GM12878 (cell line): ENCODE data around the gene MFAP2.

Experiments
- ATF2 ChIP-seq: IDR thresholded peaks from 2 replicates; pipeline ENCODE4 v1.6.1; 2012; ENCODE audit warnings: low read length, inconsistent platforms
- CREB1 ChIP-seq: IDR thresholded peaks from 2 replicates; pipeline ENCODE4 v1.6.1; 2012; ENCODE audit warnings: low read depth, mild to moderate bottlenecking, inconsistent platforms
- CTCF ChIP-seq, 3 experiments: IDR thresholded peaks in 2 of 3; conservative IDR thresholded peaks in 1 of 3; 2 replicates each; pipeline ENCODE4 v1.5.1; 2011; ENCODE audit warnings: low read depth in 3 of 3, low read length in 3 of 3, mild to moderate bottlenecking in 3 of 3, control low read depth in 2 of 3, moderate library complexity in 2 of 3, inconsistent platforms in 1 of 3, mixed read lengths in 1 of 3; ENCODE audit not compliant: control insufficient read depth in 2 of 3, insufficient read depth in 1 of 3; ENCODE audit errors: extremely low read depth in 1 of 3
- ESRRA ChIP-seq: IDR thresholded peaks from 2 replicates; pipeline ENCODE4 v1.6.1; 2012; ENCODE audit warnings: mild to moderate bottlenecking, low read length, improper control_type of control experiment
- EZH2 ChIP-seq: IDR thresholded peaks from 2 replicates; pipeline ENCODE4 v1.6.1; 2012; ENCODE audit warnings: low read depth, mild to moderate bottlenecking, control low read depth, inconsistent platforms, low read length, borderline replicate concordance; ENCODE audit not compliant: control insufficient read depth
- FOXM1 ChIP-seq: IDR thresholded peaks from 2 replicates; pipeline ENCODE4 v1.6.1; 2012; ENCODE audit warnings: low read depth, mild to moderate bottlenecking, inconsistent platforms, low read length, moderate library complexity
- POLR2AphosphoS5 ChIP-seq: IDR thresholded peaks from 2 replicates; pipeline ENCODE4 v1.6.1; 2011; ENCODE audit warnings: mild to moderate bottlenecking, low read length, inconsistent platforms
- REST ChIP-seq: IDR thresholded peaks from 2 replicates; pipeline ENCODE4 v1.6.1; 2012; ENCODE audit warnings: mild to moderate bottlenecking, low read depth, low read length
- SIN3A ChIP-seq: IDR thresholded peaks from 2 replicates; pipeline ENCODE4 v1.6.1; 2012; ENCODE audit warnings: low read depth, low read length, improper control_type of control experiment
- SKIL ChIP-seq: fragments of 450-650 bp; IDR thresholded peaks from 2 replicates; pipeline ENCODE4 v1.6.1; 2017; ENCODE audit warnings: mild to moderate bottlenecking, low read depth, inconsistent platforms; ENCODE audit not compliant: poor library complexity, severe bottlenecking

GRCh38 chr1:16984717-16985116 is 4.3 kb upstream of the MFAP2 start:
- no peak for TF ChIP-seq ATF2
- no peak for TF ChIP-seq SKIL
- TF ChIP-seq CTCF (IDR thresholded peaks at IDR 0.05 in 2 of 3, conservative IDR thresholded peaks at IDR 0.05 in 1 of 3; ENCODE audit: control insufficient read depth in 2 of 3, extremely low read depth in 1 of 3, insufficient read depth in 1 of 3, low read depth in 3 of 3, low read length in 3 of 3), result no peak
- no peak for TF ChIP-seq POLR2AphosphoS5
- no peak for TF ChIP-seq EZH2
- no peak for TF ChIP-seq CREB1
- no peak for TF ChIP-seq ESRRA
- no peak for TF ChIP-seq FOXM1
- TF ChIP-seq REST, result no peak
- TF ChIP-seq SIN3A, result no peak
